GM12874 (cell line): ENCODE measurements around the gene LPCAT3.

Experiments
- TF ChIP-seq, protein P1 (sequence below): IDR thresholded peaks from 2 replicates; pipeline ENCODE4 v1.5.1; 2011; ENCODE audit warnings: low read depth, mild to moderate bottlenecking, control low read depth, low read length, moderate library complexity; ENCODE audit not compliant: insufficient read depth

Gene LPCAT3

DNA sequence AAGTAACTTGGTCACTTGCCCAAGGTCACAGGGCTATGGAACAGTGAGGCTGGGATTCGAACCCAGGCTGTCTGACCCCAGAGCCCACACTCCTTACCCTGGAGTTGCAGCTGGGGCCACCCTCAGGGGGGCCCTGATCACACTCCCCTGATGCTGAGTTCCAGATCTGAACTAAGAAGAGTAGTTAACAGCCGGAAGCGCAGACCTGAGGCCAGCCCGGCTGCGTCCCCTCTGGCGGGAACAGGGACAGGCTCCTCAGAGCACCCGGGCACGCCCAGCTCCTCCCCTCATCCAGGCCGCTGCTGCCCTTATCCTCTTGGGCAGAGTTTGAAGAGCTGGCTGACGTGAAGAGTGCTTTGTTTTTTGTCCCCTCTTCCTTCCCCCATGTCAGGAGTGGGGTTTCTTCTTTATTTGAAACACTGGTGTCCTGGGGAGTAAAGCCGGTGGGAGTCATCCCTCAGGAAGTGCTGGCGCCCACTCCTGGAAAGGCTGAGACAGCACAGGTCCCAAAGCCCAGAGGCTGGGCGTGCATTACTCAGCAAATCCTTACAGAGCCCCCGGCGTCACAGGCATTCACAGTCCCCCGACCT is 56.5 kb downstream of the LPCAT3 start:
- TF ChIP-seq, protein P1, sequence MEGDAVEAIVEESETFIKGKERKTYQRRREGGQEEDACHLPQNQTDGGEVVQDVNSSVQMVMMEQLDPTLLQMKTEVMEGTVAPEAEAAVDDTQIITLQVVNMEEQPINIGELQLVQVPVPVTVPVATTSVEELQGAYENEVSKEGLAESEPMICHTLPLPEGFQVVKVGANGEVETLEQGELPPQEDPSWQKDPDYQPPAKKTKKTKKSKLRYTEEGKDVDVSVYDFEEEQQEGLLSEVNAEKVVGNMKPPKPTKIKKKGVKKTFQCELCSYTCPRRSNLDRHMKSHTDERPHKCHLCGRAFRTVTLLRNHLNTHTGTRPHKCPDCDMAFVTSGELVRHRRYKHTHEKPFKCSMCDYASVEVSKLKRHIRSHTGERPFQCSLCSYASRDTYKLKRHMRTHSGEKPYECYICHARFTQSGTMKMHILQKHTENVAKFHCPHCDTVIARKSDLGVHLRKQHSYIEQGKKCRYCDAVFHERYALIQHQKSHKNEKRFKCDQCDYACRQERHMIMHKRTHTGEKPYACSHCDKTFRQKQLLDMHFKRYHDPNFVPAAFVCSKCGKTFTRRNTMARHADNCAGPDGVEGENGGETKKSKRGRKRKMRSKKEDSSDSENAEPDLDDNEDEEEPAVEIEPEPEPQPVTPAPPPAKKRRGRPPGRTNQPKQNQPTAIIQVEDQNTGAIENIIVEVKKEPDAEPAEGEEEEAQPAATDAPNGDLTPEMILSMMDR: peak; percentile 23

DNA sequence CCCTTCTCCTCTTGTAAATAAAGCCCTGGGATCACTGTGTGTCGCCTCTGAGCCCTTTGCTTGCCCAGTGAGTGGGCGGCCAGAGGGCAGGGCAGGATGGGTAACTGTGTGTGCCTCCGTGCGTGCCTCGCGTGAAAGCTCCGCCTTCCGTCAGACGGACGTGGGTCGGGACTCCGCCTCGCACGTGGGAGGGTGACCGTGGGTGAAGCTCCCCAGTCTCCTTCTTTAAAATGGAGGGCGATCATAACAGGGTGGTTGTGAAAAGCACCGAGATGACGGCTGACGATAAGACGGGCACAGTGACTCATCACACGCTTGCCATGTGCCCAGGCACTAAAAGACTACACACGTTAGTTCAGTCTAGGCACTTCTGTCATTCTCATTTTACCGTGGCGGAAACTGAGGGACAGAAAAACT is 57.0 kb downstream of the LPCAT3 start:
- TF ChIP-seq, protein P1: no peak

DNA sequence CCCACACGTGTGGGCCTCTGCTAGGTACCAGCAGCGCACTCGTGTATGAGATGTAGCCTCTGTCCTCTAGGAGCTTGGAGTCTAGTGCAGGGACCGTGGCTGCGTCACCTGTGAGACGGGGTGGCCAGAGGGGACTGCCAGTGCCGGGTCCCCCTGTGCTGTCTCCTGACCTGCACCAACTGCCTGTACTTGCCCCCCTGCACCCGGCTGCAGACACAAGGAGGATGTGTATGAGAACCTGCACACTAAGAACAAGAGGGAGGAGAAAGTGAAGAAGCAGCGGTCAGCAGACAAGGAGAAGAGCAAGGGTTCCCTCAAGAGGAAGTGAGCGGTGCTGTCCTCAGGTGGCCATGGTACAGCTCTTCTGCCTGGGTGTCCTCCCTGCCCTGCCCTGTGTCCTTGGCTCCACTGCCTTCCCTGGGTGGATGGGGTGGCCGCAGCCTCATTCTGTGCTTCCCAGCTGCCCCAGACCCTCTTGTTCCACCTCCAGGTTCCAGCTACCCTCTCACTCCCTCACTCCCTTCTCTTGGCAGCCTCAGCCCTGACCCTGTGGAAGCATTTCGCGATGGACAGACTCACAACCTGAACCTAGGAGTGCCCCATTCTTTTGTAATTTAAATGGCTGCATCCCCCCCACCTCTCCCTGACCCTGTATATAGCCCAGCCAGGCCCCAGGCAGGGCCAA is 57.5 kb downstream of the LPCAT3 start:
- TF ChIP-seq, protein P1: peak; percentile 48

DNA sequence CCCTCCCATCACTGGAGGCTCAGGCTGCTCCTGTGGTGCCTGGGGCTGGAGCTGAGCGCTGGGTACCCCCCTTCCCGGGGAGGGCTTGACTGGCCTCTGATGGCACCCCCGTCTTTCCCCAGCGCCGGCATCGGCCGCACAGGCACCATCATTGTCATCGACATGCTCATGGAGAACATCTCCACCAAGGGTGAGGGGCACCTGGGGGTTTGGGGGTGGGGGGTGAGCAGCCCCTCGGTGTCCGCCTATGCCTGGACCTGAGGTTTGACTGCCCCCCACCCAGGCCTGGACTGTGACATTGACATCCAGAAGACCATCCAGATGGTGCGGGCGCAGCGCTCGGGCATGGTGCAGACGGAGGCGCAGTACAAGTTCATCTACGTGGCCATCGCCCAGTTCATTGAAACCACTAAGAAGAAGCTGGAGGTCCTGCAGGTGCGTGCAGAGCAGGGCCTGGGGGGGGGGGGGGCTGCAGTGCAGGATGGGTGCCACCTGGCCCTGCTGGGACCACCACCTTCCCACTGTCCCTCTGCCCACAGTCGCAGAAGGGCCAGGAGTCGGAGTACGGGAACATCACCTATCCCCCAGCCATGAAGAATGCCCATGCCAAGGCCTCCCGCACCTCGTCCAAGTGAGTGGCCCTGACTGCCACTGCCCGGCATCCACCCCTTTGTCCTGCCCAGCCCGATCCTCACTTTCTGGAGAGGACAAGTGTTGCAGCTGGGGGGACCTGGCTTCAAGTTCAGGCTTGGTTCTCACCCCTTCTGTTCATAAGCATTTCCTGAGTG is 58.3 kb downstream of the LPCAT3 start:
- TF ChIP-seq, protein P1: no peak

DNA sequence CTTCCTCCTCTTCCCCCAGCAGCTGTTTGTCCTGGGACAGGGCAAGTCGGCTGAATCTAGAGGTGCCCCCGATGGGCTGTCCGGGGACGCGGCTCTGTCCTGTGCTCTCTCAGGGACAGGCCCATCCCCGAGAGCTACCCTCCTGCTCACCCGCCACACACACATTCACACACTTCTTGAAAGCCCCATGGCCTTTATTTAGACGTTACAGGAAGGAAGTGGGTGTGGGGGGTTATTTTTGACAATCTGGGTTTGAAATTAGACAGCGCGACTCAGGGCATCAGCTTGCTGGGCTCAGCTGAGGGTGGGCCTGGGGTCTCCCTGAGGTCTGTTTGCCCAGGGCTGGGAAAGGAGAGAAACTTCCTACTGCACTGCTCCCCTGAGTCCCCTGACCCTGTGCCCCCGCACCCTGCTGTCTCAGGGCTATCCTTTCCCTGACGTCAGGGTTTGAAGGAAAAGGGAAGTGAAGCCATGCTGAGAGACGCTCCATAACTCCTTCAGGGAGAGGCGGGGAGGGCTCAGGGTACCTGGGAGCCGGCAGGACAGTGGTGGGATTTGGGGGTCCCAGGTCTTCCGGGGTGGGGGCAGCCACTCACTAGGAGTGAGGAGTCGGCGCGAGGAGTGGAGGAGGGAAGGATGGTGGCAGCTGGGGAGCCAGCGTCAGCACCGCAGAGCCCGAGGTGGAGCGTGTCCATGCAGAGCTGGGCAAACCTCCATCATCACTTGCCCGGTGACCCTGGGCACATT is 59.0 kb downstream of the LPCAT3 start:
- TF ChIP-seq, protein P1: no peak

DNA sequence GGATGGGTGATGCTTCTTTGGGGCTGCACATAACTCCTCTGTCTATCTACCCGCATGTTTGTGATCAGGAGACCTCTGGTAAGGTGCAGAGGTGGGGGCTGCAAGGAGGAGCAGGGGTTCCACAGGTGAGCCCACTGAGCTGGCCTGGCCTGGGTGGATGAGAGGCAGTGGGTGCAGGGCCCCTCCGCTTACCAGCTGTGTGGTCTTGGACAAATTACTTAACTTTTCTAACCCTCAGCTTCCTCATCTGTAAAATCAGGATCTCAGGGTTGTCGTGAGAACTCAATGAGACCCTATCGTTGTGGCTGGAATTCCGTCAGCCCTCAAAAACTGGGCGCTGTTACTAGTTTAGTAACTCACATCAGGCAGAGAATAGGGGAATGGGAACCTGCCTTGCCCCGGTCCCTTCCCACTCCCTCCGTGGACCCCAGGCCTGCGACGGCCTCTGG is 59.6 kb downstream of the LPCAT3 start:
- TF ChIP-seq, protein P1: no peak
